Natural killer cell (primary cell): ENCODE results near the gene YARS2. TPM values are rescaled to one million over a fixed set of nuclear protein-coding genes. Genes with fewer than 3 reads are reported as not detected.
"Not testable (repeated sequence)": the region's sequence is repeated elsewhere in the genome, so short reads cannot be mapped to it uniquely, and the experiment has no call there.

Experiments
- ATAC-seq, 3 donors: fragments of 150-1000 bp in 2 of 3; fragments of 200-7000 bp in 1 of 3; cut with Tn5 transposase; 1 replicate in 1 of 3; 2 replicates in 2 of 3; pipeline ENCODE4 v1.10.0; 2021; ENCODE audit warnings: mild to moderate bottlenecking in 2 of 3, moderate library complexity in 2 of 3
- DNase-seq, 2 donors: peaks; one replicate each; pipeline versions ENCODE4 v3.0.0 to v3.0.0-alpha.2; 2013 to 2021; ENCODE audit warnings: mixed read lengths in 1 of 2
- H3K27ac ChIP-seq: one replicate; pipeline ENCODE4 v1.5.1; 2013; ENCODE audit warnings: mild to moderate bottlenecking, low read length
- H3K27me3 ChIP-seq: one replicate; pipeline ENCODE4 v1.6.1; 2013; ENCODE audit warnings: low read length; ENCODE audit not compliant: control insufficient read depth, insufficient read depth
- H3K36me3 ChIP-seq: one replicate; pipeline ENCODE4 v1.6.1; 2013; ENCODE audit warnings: low read length; ENCODE audit not compliant: control insufficient read depth, insufficient read depth
- H3K4me1 ChIP-seq: one replicate; pipeline ENCODE4 v1.6.1; 2013; ENCODE audit warnings: low read length; ENCODE audit not compliant: control insufficient read depth, insufficient read depth
- H3K4me3 ChIP-seq: one replicate; pipeline ENCODE4 v1.5.1; 2013; ENCODE audit warnings: low read length
- H3K9me3 ChIP-seq: one replicate; pipeline ENCODE4 v1.6.1; 2013; ENCODE audit warnings: low read length; ENCODE audit not compliant: control insufficient read depth, insufficient read depth
- H3K27ac Mint-ChIP-seq, 2 donors: one replicate each; pipeline ENCODE4 v1.8.0; 2022; ENCODE audit warnings: mild to moderate bottlenecking in 2 of 2, mixed read lengths in 2 of 2, moderate library complexity in 1 of 2
- H3K27me3 Mint-ChIP-seq, 2 donors: one replicate each; pipeline ENCODE4 v1.8.0; 2022; ENCODE audit warnings: low read depth in 2 of 2, mixed read lengths in 2 of 2
- H3K36me3 Mint-ChIP-seq: one replicate; pipeline ENCODE4 v1.8.0; 2022; ENCODE audit warnings: mixed read lengths
- H3K4me1 Mint-ChIP-seq, 2 donors: one replicate each; pipeline ENCODE4 v1.8.0; 2022; ENCODE audit warnings: mixed read lengths in 2 of 2
- H3K4me3 Mint-ChIP-seq: one replicate; pipeline ENCODE4 v1.8.0; 2022; ENCODE audit warnings: mild to moderate bottlenecking, moderate library complexity, mixed read lengths
- H3K9me3 Mint-ChIP-seq, 2 donors: one replicate each; pipeline ENCODE4 v1.8.0; 2022; ENCODE audit warnings: mixed read lengths in 2 of 2
- CTCF ChIP-seq: fragments of 200-600 bp; IDR thresholded peaks from one replicate; pipeline ENCODE4 v1.8.0; 2022; ENCODE audit warnings: antibody characterized with exemption
- WGBS: methylation state at CpG from one replicate; pipeline ENCODE4 v1.1.7; 2013; ENCODE audit warnings: missing lambda C conversion rate; ENCODE audit not compliant: insufficient coverage; 5-methylcytosine and 5-hydroxymethylcytosine counted together
- intact Hi-C: fragments of 100-400 bp; cut with micrococcal nuclease; formaldehyde crosslinking; loops from one replicate; pipeline ENCODE4 v1.14.2; 2022
- total RNA-seq, 4 donors: library from RNA; stranded (reverse); fragments of 120-200 nt in 1 of 4; gene quantifications; one replicate each; pipeline versions ENCODE4 v1.2.3 to v1.2.4, GENCODE V29; 2013 to 2022

Gene YARS2
- total RNA-seq, 3 donors from 2014 or later (not counting 1 experiment from before 2014, with no cell fraction given): 9.2 to 15.9 (median 9.3) TPM

GRCh38 chr12:32727237-32727636 lies 28.5 kb downstream of the YARS2 start:
- H3K4me1 Mint-ChIP-seq: peaks cover 0 to 4% of the 10 kb centered on the region in 2 donors
- no peak overlapping the region for H3K27ac ChIP-seq
- H3K4me3 Mint-ChIP-seq: no peak overlapping the region
- no peaks in the 10 kb centered on the region for H3K4me1 ChIP-seq
- peak overlapping the region in 1 of 2 donors; percentile 2 for H3K27ac Mint-ChIP-seq
- DNase-seq: no peak
- no peaks in the 10 kb centered on the region for H3K9me3 Mint-ChIP-seq
- intact Hi-C loops: no loop called here
- TF ChIP-seq CTCF: no peak
- H3K9me3 ChIP-seq: no peaks in the 10 kb centered on the region
- no peak for ATAC-seq
- H3K27me3 Mint-ChIP-seq: no peaks in the 10 kb centered on the region
- H3K36me3 ChIP-seq: peaks cover 30% of the 10 kb centered on the region
- H3K4me3 ChIP-seq: no peak overlapping the region
- H3K27me3 ChIP-seq: no peaks in the 10 kb centered on the region
- peaks cover 8% of the 10 kb centered on the region for H3K36me3 Mint-ChIP-seq
- WGBS: 80% methylated on average over 3 of the region's 3 CpGs

DNA sequence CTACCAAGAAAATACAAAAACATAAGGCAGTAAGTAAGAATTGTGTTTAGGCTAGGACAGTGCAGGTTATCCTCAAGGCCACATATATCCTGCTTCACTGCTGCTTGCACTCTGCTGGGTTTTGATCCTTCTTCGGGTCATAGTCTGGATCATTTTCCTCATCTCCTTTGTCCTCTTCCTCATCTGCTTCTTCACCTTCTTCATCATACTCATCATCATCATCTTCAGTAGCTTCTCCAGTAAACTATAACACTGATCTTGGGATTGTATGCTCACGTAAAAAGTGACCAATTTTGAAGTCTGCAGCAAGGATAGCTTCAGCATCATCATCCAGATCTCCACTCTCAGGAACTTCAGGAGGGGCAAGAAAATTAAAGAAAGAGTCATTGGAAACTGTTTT lies 29.4 kb downstream of the YARS2 start:
- intact Hi-C loops: no loop called here
- Mint-ChIP-seq H3K27ac (peak overlapping the region in 1 of 2 donors; percentile 1), H3K27me3 (no peaks in the 10 kb centered on the region), H3K4me3 (no peak overlapping the region), H3K9me3 (no peaks in the 10 kb centered on the region), H3K36me3 (peaks cover 8% of the 10 kb centered on the region), H3K4me1 (peaks cover 0 to 4% of the 10 kb centered on the region in 2 donors)
- no peaks in the 10 kb centered on the region for H3K4me1 ChIP-seq
- no peak overlapping the region for H3K4me3 ChIP-seq
- peaks cover 31% of the 10 kb centered on the region for H3K36me3 ChIP-seq
- WGBS: 90% methylated on average over 2 of the region's 2 CpGs
- no peaks in the 10 kb centered on the region for H3K27me3 ChIP-seq
- no peak for TF ChIP-seq CTCF
- ATAC-seq: no peak
- H3K9me3 ChIP-seq: no peaks in the 10 kb centered on the region
- no peak for DNase-seq
- H3K27ac ChIP-seq: no peak overlapping the region

GRCh38 chr12:32725308-32725707 lies 30.4 kb downstream of the YARS2 start:
- H3K27me3 Mint-ChIP-seq, H3K27me3 ChIP-seq, ATAC-seq, H3K4me1 ChIP-seq, H3K4me3 ChIP-seq, H3K4me3 Mint-ChIP-seq, intact Hi-C loops, H3K4me1 Mint-ChIP-seq, H3K9me3 Mint-ChIP-seq, H3K36me3 Mint-ChIP-seq, H3K27ac ChIP-seq, DNase-seq, H3K9me3 ChIP-seq: not testable (repeated sequence)
- WGBS: 97% methylated on average over 3 of the region's 3 CpGs
- H3K27ac Mint-ChIP-seq: peak overlapping the region in 1 of 2 donors; percentile 39
- peaks cover 36% of the 10 kb centered on the region for H3K36me3 ChIP-seq

DNA sequence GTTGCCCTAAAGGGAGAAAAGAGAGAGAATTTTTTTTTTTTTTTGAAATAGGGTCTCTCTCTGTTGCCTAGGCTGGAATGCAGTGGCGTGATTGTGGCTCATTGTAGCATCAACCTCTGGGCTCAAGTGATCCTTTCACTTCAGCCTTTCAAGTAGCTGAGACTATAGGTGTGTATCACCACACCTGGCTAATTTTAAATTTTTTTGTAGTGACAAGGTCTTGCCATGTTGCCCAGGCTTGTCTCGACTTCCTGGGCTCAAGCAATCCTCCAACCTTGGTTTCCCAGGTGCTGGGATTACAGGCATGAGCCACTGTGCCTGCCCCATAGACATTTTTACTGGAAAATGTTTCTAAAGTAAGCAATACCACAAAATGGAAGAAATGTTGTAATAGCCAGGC lies 36.8 kb downstream of the YARS2 start:
- Mint-ChIP-seq H3K9me3 (no peaks in the 10 kb centered on the region), H3K27ac (no peak overlapping the region), H3K4me1 (no peaks in the 10 kb centered on the region), H3K4me3 (no peak overlapping the region), H3K27me3 (no peaks in the 10 kb centered on the region), H3K36me3 (no peaks in the 10 kb centered on the region)
- H3K36me3 ChIP-seq: peaks cover 34% of the 10 kb centered on the region
- intact Hi-C loops: no loop called here
- 100% methylated on average over 2 of the region's 2 CpGs for WGBS
- no peaks in the 10 kb centered on the region for H3K9me3 ChIP-seq
- no peak for TF ChIP-seq CTCF
- H3K27me3 ChIP-seq: no peaks in the 10 kb centered on the region
- H3K4me1 ChIP-seq: no peaks in the 10 kb centered on the region
- DNase-seq: no peak
- H3K4me3 ChIP-seq: no peak overlapping the region
- no peak overlapping the region for H3K27ac ChIP-seq
- ATAC-seq: no peak
